T-helper 17 cell (primary cell): ENCODE data around the gene C8A. TPM values are rescaled to one million over a fixed set of nuclear protein-coding genes. Genes with fewer than 3 reads are reported as not detected.

ENCODE experiments used
- ATAC-seq: fragments of 150-1000 bp; cut with Tn5 transposase; 2 replicates; pipeline ENCODE4 v1.10.0; 2021; ENCODE audit warnings: mild to moderate bottlenecking, moderate library complexity
- DNase-seq, 3 donors: peaks; one replicate each; pipeline versions ENCODE4 v3.0.0 to v3.0.0-alpha.2; 2020 to 2021
- H3K9me3 ChIP-seq: one replicate; pipeline ENCODE4 v1.7.0; 2013; ENCODE audit warnings: low read length, mild to moderate bottlenecking; ENCODE audit not compliant: control insufficient read depth, poor library complexity, severe bottlenecking
- H3K27ac Mint-ChIP-seq: one replicate; pipeline ENCODE4 v1.8.0; 2022; ENCODE audit warnings: mild to moderate bottlenecking, moderate library complexity, mixed read lengths
- H3K27me3 Mint-ChIP-seq: one replicate; pipeline ENCODE4 v1.8.0; 2022; ENCODE audit warnings: mixed read lengths
- H3K36me3 Mint-ChIP-seq: one replicate; pipeline ENCODE4 v1.8.0; 2022; ENCODE audit warnings: low read depth, mixed read lengths
- H3K4me1 Mint-ChIP-seq: one replicate; pipeline ENCODE4 v1.8.0; 2022; ENCODE audit warnings: mild to moderate bottlenecking, mixed read lengths
- H3K4me3 Mint-ChIP-seq: one replicate; pipeline ENCODE4 v1.8.0; 2022; ENCODE audit warnings: mild to moderate bottlenecking, moderate library complexity, mixed read lengths
- total RNA-seq, 4 donors: library from RNA in 2 of 4; stranded (reverse) in 2 of 4; gene quantifications; one replicate each; pipeline ENCODE4 v1.2.3 and lab custom pipeline; 2022 to 2026

Gene C8A
- total RNA-seq, 2 donors from 2014 or later = not detected

DNA sequence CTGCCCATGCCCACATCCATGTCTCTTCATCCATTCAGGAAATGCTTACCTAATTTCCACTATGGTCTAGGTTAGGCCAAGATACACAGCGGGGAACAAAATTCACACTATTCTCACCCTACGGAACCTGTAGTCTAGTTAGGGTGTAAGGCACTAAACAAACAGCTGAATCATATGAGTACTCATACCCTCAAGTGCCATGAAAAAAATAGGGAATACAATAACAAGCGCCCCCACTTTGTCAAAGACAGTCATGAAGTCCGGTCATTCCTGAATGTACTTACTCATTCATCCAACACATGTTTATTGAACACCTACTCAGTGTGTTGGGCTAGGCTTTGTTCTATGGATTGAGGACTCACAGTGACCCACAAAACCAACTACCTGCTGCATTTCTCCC lies 29.2 kb upstream of the C8A start:
- H3K4me3 Mint-ChIP-seq = no peak overlapping the region
- ATAC-seq (no peak), DNase-seq (no peak)
- no peaks in the 10 kb centered on the region for H3K36me3 Mint-ChIP-seq
- H3K27me3 Mint-ChIP-seq = peaks cover 44% of the 10 kb centered on the region
- peaks cover 4% of the 10 kb centered on the region for H3K4me1 Mint-ChIP-seq
- no peaks in the 10 kb centered on the region for H3K9me3 ChIP-seq
- no peak overlapping the region for H3K27ac Mint-ChIP-seq

- H3K9me3 ChIP-seq = no peaks in the 10 kb centered on the region
- Mint-ChIP-seq H3K27ac (no peak overlapping the region), H3K4me1 (peaks cover 7% of the 10 kb centered on the region), H3K27me3 (peaks cover 51% of the 10 kb centered on the region), H3K4me3 (no peak overlapping the region), H3K36me3 (no peaks in the 10 kb centered on the region)
- ATAC-seq = no peak
- no peak for DNase-seq
Observed at GRCh38 chr1:56827711-56828110, 26.9 kb upstream of the C8A start.

GRCh38 chr1:56830052-56830451 lies 24.5 kb upstream of the C8A start:
- DNase-seq = no peak
- H3K27ac Mint-ChIP-seq = no peak overlapping the region
- ATAC-seq = no peak
- no peak overlapping the region for H3K4me3 Mint-ChIP-seq
- no peaks in the 10 kb centered on the region for H3K9me3 ChIP-seq
- H3K4me1 Mint-ChIP-seq = peaks cover 5% of the 10 kb centered on the region
- H3K36me3 Mint-ChIP-seq = no peaks in the 10 kb centered on the region
- peaks cover 36% of the 10 kb centered on the region for H3K27me3 Mint-ChIP-seq

GRCh38 chr1:56831871-56832693 lies 22.5 kb upstream of the C8A start:
- H3K9me3 ChIP-seq = no peaks in the 10 kb centered on the region
- peaks cover 46% of the 10 kb centered on the region for H3K27me3 Mint-ChIP-seq
- peak overlapping the region; percentile 52 for H3K4me3 Mint-ChIP-seq
- ATAC-seq = peak; percentile 68
- no peak overlapping the region for H3K27ac Mint-ChIP-seq
- DNase-seq = peak; percentile 39 to 63 (median 42)
- peaks cover 5% of the 10 kb centered on the region for H3K4me1 Mint-ChIP-seq
- no peaks in the 10 kb centered on the region for H3K36me3 Mint-ChIP-seq

- DNase-seq (no peak), ATAC-seq (no peak)
- peaks cover 39% of the 10 kb centered on the region for H3K27me3 Mint-ChIP-seq
- no peaks in the 10 kb centered on the region for H3K36me3 Mint-ChIP-seq
- no peaks in the 10 kb centered on the region for H3K9me3 ChIP-seq
- H3K27ac Mint-ChIP-seq = no peak overlapping the region
- H3K4me3 Mint-ChIP-seq = no peak overlapping the region
- peaks cover 5% of the 10 kb centered on the region for H3K4me1 Mint-ChIP-seq
Observed at GRCh38 chr1:56833088-56833487, 21.5 kb upstream of the C8A start.

DNA sequence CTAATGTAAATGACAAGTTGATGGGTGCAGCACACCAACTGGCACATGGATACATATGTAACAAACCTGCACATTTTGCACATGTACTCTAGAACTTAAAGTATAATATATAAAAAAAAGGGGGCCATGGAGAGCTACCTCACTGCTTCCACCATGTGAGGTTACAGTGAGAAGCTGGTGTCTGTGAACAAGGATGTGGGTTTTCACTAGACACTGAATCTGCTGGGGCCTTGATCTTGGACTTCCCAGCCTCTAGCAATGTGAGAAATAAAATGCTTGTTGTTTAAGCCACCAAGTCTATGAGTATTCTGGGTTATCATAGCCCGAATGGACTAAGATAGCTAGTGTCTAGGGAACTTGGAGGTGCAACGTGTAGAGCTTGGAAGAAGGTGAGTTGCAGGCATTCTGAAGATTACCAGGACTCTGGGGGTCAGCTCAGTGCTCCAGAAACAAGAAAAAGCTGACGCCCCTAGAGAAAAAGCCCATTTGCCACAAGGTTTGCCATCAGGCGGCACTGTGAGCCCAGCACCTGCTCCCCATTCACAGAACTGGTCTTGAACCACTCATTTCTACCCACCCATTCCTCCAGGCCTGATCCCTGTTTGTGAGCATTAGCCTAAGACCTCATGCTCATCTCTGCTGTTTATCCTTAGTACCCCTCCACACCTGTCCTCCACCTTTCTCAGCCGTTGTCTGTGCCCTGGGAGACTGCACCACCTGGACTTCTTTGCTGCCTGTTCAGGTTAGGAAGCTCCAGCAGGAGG lies 20.3 kb upstream of the C8A start:
- no peak overlapping the region for H3K27ac Mint-ChIP-seq
- no peaks in the 10 kb centered on the region for H3K9me3 ChIP-seq
- no peaks in the 10 kb centered on the region for H3K36me3 Mint-ChIP-seq

DNA sequence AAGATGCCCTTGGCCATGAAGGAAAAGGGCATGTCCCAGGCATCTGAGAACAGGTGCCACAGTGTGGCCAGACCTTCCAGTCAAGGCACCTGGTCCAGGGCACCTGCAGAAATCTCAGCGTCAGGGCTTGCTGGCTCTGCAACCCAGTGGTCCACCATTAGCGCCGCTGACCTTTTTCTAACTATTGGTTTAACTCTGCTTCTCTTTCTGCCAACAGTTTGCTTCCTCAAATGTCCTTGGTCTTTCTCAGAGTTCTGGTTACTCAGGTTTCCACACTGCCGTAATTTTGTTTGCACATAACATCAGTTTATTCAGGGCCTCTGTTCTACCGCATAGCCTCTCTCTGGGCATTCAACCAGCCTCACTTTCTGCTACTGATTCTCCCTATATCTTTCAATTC lies 18.9 kb upstream of the C8A start:
- H3K27ac Mint-ChIP-seq = no peak overlapping the region
- peaks cover 44% of the 10 kb centered on the region for H3K27me3 Mint-ChIP-seq
- DNase-seq (no peak), ATAC-seq (no peak)
- H3K4me3 Mint-ChIP-seq = no peak overlapping the region
- no peaks in the 10 kb centered on the region for H3K36me3 Mint-ChIP-seq
- H3K9me3 ChIP-seq = no peaks in the 10 kb centered on the region
- peaks cover 4% of the 10 kb centered on the region for H3K4me1 Mint-ChIP-seq

More for the DNA sequence above, 20.3 kb upstream of the C8A start:
- no peak for ATAC-seq
- H3K27me3 Mint-ChIP-seq = peaks cover 37% of the 10 kb centered on the region
- no peak overlapping the region for H3K4me3 Mint-ChIP-seq
- DNase-seq = no peak
- peaks cover 4% of the 10 kb centered on the region for H3K4me1 Mint-ChIP-seq

GRCh38 chr1:56836359-56836758 lies 18.2 kb upstream of the C8A start:
- H3K27ac Mint-ChIP-seq = no peak overlapping the region
- H3K4me1 Mint-ChIP-seq = peaks cover 4% of the 10 kb centered on the region
- H3K27me3 Mint-ChIP-seq = peaks cover 41% of the 10 kb centered on the region
- H3K9me3 ChIP-seq = no peaks in the 10 kb centered on the region
- no peak overlapping the region for H3K4me3 Mint-ChIP-seq
- DNase-seq = no peak
- no peak for ATAC-seq
- H3K36me3 Mint-ChIP-seq = no peaks in the 10 kb centered on the region

- H3K9me3 ChIP-seq = no peaks in the 10 kb centered on the region
- no peak overlapping the region for H3K4me3 Mint-ChIP-seq
- no peaks in the 10 kb centered on the region for H3K4me1 Mint-ChIP-seq
- H3K36me3 Mint-ChIP-seq = no peaks in the 10 kb centered on the region
- no peak overlapping the region for H3K27ac Mint-ChIP-seq
- peaks cover 40% of the 10 kb centered on the region for H3K27me3 Mint-ChIP-seq
- DNase-seq = no peak
- no peak for ATAC-seq
Observed at GRCh38 chr1:56837244-56837939, 17.2 kb upstream of the C8A start.

GRCh38 chr1:56838759-56839158 lies 15.8 kb upstream of the C8A start:
- no peak overlapping the region for H3K4me3 Mint-ChIP-seq
- H3K27me3 Mint-ChIP-seq = peaks cover 52% of the 10 kb centered on the region
- DNase-seq (no peak), ATAC-seq (no peak)
- no peak overlapping the region for H3K27ac Mint-ChIP-seq
- H3K36me3 Mint-ChIP-seq = no peaks in the 10 kb centered on the region
- H3K4me1 Mint-ChIP-seq = no peaks in the 10 kb centered on the region
- no peaks in the 10 kb centered on the region for H3K9me3 ChIP-seq

GRCh38 chr1:56843544-56843943 lies 11.1 kb upstream of the C8A start:
- no peak for DNase-seq
- Mint-ChIP-seq H3K27me3 (peaks cover 55% of the 10 kb centered on the region), H3K4me3 (no peak overlapping the region), H3K36me3 (no peaks in the 10 kb centered on the region), H3K4me1 (peaks cover 2% of the 10 kb centered on the region), H3K27ac (no peak overlapping the region)
- no peak for ATAC-seq
- no peaks in the 10 kb centered on the region for H3K9me3 ChIP-seq

GRCh38 chr1:56844545-56845136 lies 10.0 kb upstream of the C8A start:
- peaks cover 2% of the 10 kb centered on the region for H3K4me1 Mint-ChIP-seq
- ATAC-seq = no peak
- no peak overlapping the region for H3K4me3 Mint-ChIP-seq
- H3K27ac Mint-ChIP-seq = no peak overlapping the region
- no peak for DNase-seq
- no peaks in the 10 kb centered on the region for H3K36me3 Mint-ChIP-seq
- H3K9me3 ChIP-seq = no peaks in the 10 kb centered on the region
- H3K27me3 Mint-ChIP-seq = peaks cover 45% of the 10 kb centered on the region

- peaks cover 2% of the 10 kb centered on the region for H3K4me1 Mint-ChIP-seq
- H3K36me3 Mint-ChIP-seq = no peaks in the 10 kb centered on the region
- peaks cover 42% of the 10 kb centered on the region for H3K27me3 Mint-ChIP-seq
- no peak for DNase-seq
- H3K27ac Mint-ChIP-seq = no peak overlapping the region
- H3K4me3 Mint-ChIP-seq = no peak overlapping the region
- H3K9me3 ChIP-seq = no peaks in the 10 kb centered on the region
- ATAC-seq = no peak
Observed at GRCh38 chr1:56845343-56845742, 9.3 kb upstream of the C8A start.
